Breast epithelium (tissue), 4 donors: ENCODE results near the gene IL9R. TPM values are rescaled to one million over a fixed set of nuclear protein-coding genes. Genes with fewer than 3 reads are reported as not detected.
"Not testable (repeated sequence)": the region's sequence is repeated elsewhere in the genome, so short reads cannot be mapped to it uniquely, and the experiment has no call there.

Source experiments
- DNase-seq, 2 donors: peaks; one replicate each; pipeline ENCODE4 v3.0.0-alpha.2; 2019; ENCODE audit warnings: low spot score in 2 of 2
- H3K27ac ChIP-seq, 2 donors: fragments of 200-600 bp; sonication (generic) in 1 of 2; one replicate each; pipeline ENCODE4 v1.5.1; 2016 to 2019; ENCODE audit warnings: mild to moderate bottlenecking in 1 of 2
- H3K27me3 ChIP-seq, 2 donors: fragments of 200-600 bp; sonication (generic) in 1 of 2; one replicate each; pipeline versions ENCODE4 v1.5.1 to v1.6.0; 2017 to 2019; ENCODE audit warnings: control low read depth in 1 of 2, mild to moderate bottlenecking in 1 of 2
- H3K36me3 ChIP-seq: fragments of 200-600 bp; one replicate; pipeline ENCODE4 v1.5.1; 2019
- H3K4me1 ChIP-seq, 2 donors: fragments of 200-600 bp; sonication (generic); one replicate each; pipeline ENCODE4 v1.5.1; 2016 to 2019; ENCODE audit warnings: control low read depth in 1 of 2
- H3K4me3 ChIP-seq, 3 donors: fragments of 200-600 bp; sonication (generic); 1 replicate in 2 of 3; 2 replicates in 1 of 3; pipeline ENCODE4 v1.5.1; 2016 to 2019; ENCODE audit warnings: mild to moderate bottlenecking in 3 of 3, moderate library complexity in 2 of 3
- H3K9me3 ChIP-seq, 2 donors: fragments of 200-600 bp; sonication (generic) in 1 of 2; one replicate each; pipeline ENCODE4 v1.5.1; 2016 to 2019; ENCODE audit warnings: control low read depth in 1 of 2
- intact Hi-C: fragments of 100-400 bp; cut with DNase I; formaldehyde crosslinking; loops from one replicate; pipeline ENCODE4 v1.15.1; 2023; ENCODE audit warnings: low total_unique reads
- total RNA-seq, 3 donors: library from RNA; depleted of rRNA; stranded (reverse); fragments of >200 nt; gene quantifications; one replicate each; pipeline ENCODE4 v1.1.0, GENCODE V29; 2016

IL9R gene
- total RNA-seq, 3 donors from 2014 or later: 0.16 to 0.44 (median 0.33) TPM

- intact Hi-C loops, H3K4me3 ChIP-seq, H3K9me3 ChIP-seq, H3K27ac ChIP-seq, H3K27me3 ChIP-seq, H3K36me3 ChIP-seq, H3K4me1 ChIP-seq, DNase-seq: not testable (repeated sequence)
Measured at GRCh38 chrX:156028653-156029237, 31.2 kb downstream of the IL9R start.

- H3K27me3 ChIP-seq, DNase-seq, H3K4me3 ChIP-seq, H3K4me1 ChIP-seq, H3K36me3 ChIP-seq, intact Hi-C loops, H3K27ac ChIP-seq, H3K9me3 ChIP-seq: not testable (repeated sequence)
Measured at GRCh38 chrX:156029296-156029695, 31.8 kb downstream of the IL9R start.

- H3K27ac ChIP-seq, H3K4me1 ChIP-seq, H3K36me3 ChIP-seq, H3K27me3 ChIP-seq, H3K9me3 ChIP-seq, DNase-seq, H3K4me3 ChIP-seq, intact Hi-C loops: not testable (repeated sequence)
Measured at GRCh38 chrX:156029707-156030442, 32.4 kb downstream of the IL9R start.

GRCh38 chrX:156030474-156030873 lies 33.0 kb downstream of the IL9R start:
- H3K36me3 ChIP-seq, H3K9me3 ChIP-seq, H3K27ac ChIP-seq, intact Hi-C loops, H3K27me3 ChIP-seq, H3K4me1 ChIP-seq, H3K4me3 ChIP-seq, DNase-seq: not testable (repeated sequence)

Other genes starting within 250 kb of the IL9R start
- gene VAMP7, start 116.4 kb upstream of the IL9R start, total RNA-seq: 10 to 100 TPM; 29.2 to 41.6 (median 35.3) TPM